ENCODE data around the gene ATN1. TPM values are rescaled to one million over a fixed set of nuclear protein-coding genes. Genes with fewer than 3 reads are reported as not detected.
A peak's percentile ranks its signal among the peaks of the same experiment; 100 is the strongest.

The ATN1 gene
- total and polyA plus RNA-seq, 2 of the 8 experiments (the other 6 are each of a cell fraction or from before 2014, with no cell fraction given) = 20.6 to 73.4 TPM

DNA sequence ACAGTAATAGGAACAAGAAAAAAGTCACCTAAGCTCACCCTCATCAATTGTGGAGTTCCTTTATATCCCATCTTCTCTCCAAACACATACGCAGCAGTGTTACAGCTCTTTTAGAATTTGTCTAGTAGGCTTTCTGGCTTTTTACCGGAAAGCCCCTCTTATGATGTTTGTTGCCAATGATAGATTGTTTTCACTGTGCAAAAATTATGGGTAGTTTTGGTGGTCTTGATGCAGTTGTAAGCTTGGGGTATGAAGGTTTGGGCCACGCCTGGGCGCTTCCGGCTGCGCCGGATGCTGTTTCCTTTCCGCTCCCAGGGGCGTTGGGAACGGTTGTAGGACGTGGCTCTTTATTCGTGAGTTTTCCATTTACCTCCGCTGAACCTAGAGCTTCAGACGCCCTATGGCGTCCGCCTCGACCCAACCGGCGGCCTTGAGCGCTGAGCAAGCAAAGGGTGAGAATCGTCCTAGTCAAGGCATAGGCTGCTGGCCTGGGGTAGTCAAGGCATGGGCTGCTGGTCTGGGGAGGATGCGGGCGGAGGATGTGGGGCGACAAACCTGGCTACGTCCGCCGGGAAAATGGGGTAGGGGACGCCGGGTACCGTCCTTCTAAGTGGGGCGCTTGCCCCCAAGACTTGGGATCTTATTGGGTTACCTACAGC, 16.1 kb downstream of the ATN1 start, which contains the start of the genes C12orf57 and RNU7-1:
TSS of gene C12orf57 (plus strand) at position 301 of the 659 bp plus-strand sequence. CDS start at position 401, 100 bp downstream.
TSS of gene RNU7-1 (plus strand) at position 95 of the 659 bp plus-strand sequence.
- H2BK20ac ChIP-seq (ENCODE audit: low read length) = 0 out of 2 replicates have a peak within 1 kb of the TSS, but pooled peaks have one; percentile 66
- peak within 1 kb of the TSS; percentile 93 for H4K5ac ChIP-seq (ENCODE audit: insufficient read length, low read depth, low read length)
- H3K18ac ChIP-seq (ENCODE audit: extremely low read depth, low read length) = peak within 1 kb of the TSS; percentile 99
- H4K91ac ChIP-seq (replicated peaks; ENCODE audit: insufficient read length, low read length) = peak within 1 kb of the TSS; percentile 100
- peaks cover 11% of the 10 kb centered on the region for H3K23me2 ChIP-seq (ENCODE audit: low read depth, low read length)
- H3K9ac ChIP-seq (replicated peaks in 1 of 4; ENCODE audit: extremely low read depth in 1 of 4, low read depth in 3 of 4, low read length in 3 of 4) = peak within 1 kb of the TSS; percentile 76 to 91 (median 86)
- H3K36me3 ChIP-seq (ENCODE audit: control insufficient read depth in 2 of 4, insufficient read depth in 4 of 4, low read length in 3 of 4) = peaks cover 6 to 13% (median 9%) of the 10 kb centered on the region in 4 experiments; a peak in 7 of 8 replicates
- peak within 1 kb of the TSS; percentile 62 for H2BK120ac ChIP-seq (replicated peaks; ENCODE audit: low read depth, low read length)
- no peaks in the 10 kb centered on the region; the same call in 1 of the 2 replicates for H3K79me1 ChIP-seq (ENCODE audit: low read depth, low read length)
- ChIA-PET POLR2A (ENCODE audit: partially characterized antibody) (interaction anchor here (0.6 to 44.0 kb wide), 64 partner anchors 8 to 696 kb away, joined by 3 to 1596 read pairs (median 4); partner anchors contain the start of genes ATN1, C1R, C1RL and CDCA3), CTCF (ENCODE audit: partially characterized antibody) (interaction anchor here (1.0 to 20.2 kb wide), 20 partner anchors 9 to 247 kb away, joined by 3 to 277 read pairs (median 5); partner anchors contain the start of genes ATN1, C1RL, SPSB2 and TPI1)
- peak in 1 of 2 experiments; percentile 91 for DNase-seq (ENCODE audit: low read depth in 1 of 2, low spot score in 2 of 2)
- H2BK5ac ChIP-seq (ENCODE audit: low read depth, low read length) = peak within 1 kb of the TSS; percentile 99
- WGBS, 2 experiments (ENCODE audit: extremely low coverage in 1 of 2, insufficient coverage in 1 of 2, insufficient read length in 1 of 2, insufficient replicate concordance in 2 of 2, low coverage in 1 of 2, low lambda C conversion rate in 2 of 2, missing lambda C conversion rate in 1 of 2) = 1% methylated on average over 31 of the region's 31 CpGs; no CpG with 5 or more reads in 1 of the 2 experiments
- no peaks in the 10 kb centered on the region; a peak in 1 of 4 replicates for H3K79me2 ChIP-seq (ENCODE audit: control insufficient read depth in 1 of 2, insufficient read depth in 2 of 2, low read length in 2 of 2)
- FAIRE-seq = no peak
- peak within 1 kb of the TSS; percentile 100; the same call in 1 of the 2 replicates for H2BK15ac ChIP-seq (ENCODE audit: low read length)
- H2AFZ ChIP-seq (ENCODE audit: low read length) = no peak within 1 kb of the TSS
- H3K4ac ChIP-seq (replicated peaks; ENCODE audit: insufficient read length, low read depth, low read length) = peak within 1 kb of the TSS; percentile 100
- H3K56ac ChIP-seq (replicated peaks; ENCODE audit: insufficient read length, low read depth, low read length) = peak within 1 kb of the TSS; percentile 97
- peak within 1 kb of the TSS; percentile 93 for H2BK12ac ChIP-seq (ENCODE audit: low read depth, low read length)
- H3K27me3 ChIP-seq (replicated peaks in 1 of 4; ENCODE audit: control insufficient read depth in 3 of 4, extremely low read depth in 1 of 4, insufficient read depth in 3 of 4, low read length in 3 of 4) = no peaks in the 10 kb centered on the region
- H3K4me1 ChIP-seq (replicated peaks in 1 of 4; ENCODE audit: control insufficient read depth in 3 of 4, insufficient read depth in 4 of 4, low read length in 3 of 4) = peaks cover 6 to 20% (median 15%) of the 10 kb centered on the region in 4 experiments
- H3K9me3 ChIP-seq (ENCODE audit: insufficient read depth in 2 of 2, low read depth in 1 of 2, low read length in 1 of 2) = no peaks in the 10 kb centered on the region
- peak within 1 kb of the TSS; percentile 96 for H4K8ac ChIP-seq (ENCODE audit: extremely low read depth, insufficient read depth, low read length)
- H3K23ac ChIP-seq (ENCODE audit: insufficient read length) = no peak within 1 kb of the TSS
- H3K27ac ChIP-seq (ENCODE audit: low read depth, low read length) = peak within 1 kb of the TSS; percentile 90
- peaks cover 2 to 5% of the 10 kb centered on the region in 2 experiments for H4K20me1 ChIP-seq (replicated peaks in 1 of 2; ENCODE audit: control insufficient read depth in 1 of 2, insufficient read depth in 2 of 2, low read length in 2 of 2)
- H2AK5ac ChIP-seq (ENCODE audit: low read depth, low read length) = peak within 1 kb of the TSS; percentile 53; the same call in 1 of the 2 replicates
- H3K4me3 ChIP-seq (ENCODE audit: extremely low read depth in 1 of 4, insufficient read depth in 2 of 4, low read depth in 3 of 4, low read length in 4 of 4) = peak within 1 kb of the TSS; percentile 57 to 91 (median 83)
- peak within 1 kb of the TSS; percentile 56 to 92 for H3K4me2 ChIP-seq (ENCODE audit: insufficient read depth in 1 of 2, low read depth in 2 of 2, low read length in 2 of 2)
- H3K14ac ChIP-seq (ENCODE audit: insufficient read length) = no peak within 1 kb of the TSS
- TF ChIP-seq SUZ12 (IDR thresholded peaks at IDR 0.05; ENCODE audit: low read length) (no peak), EGR1 (IDR thresholded peaks at IDR 0.05; ENCODE audit: borderline replicate concordance, low read depth, low read length) (peak; percentile 76; the same call in 1 of the 2 replicates), ASH2L (IDR thresholded peaks at IDR 0.05; ENCODE audit: low read length) (no peak), RBBP5 (IDR thresholded peaks at IDR 0.05; ENCODE audit: borderline replicate concordance, low read depth, low read length) (no peak; the same call in 1 of the 2 replicates), RXRA (IDR thresholded peaks at IDR 0.05; ENCODE audit: insufficient read depth, low read depth, low read length) (no peak), RNF2 (IDR thresholded peaks at IDR 0.05; ENCODE audit: borderline replicate concordance, low read depth, low read length, missing control alignments, poor library complexity, severe bottlenecking) (no peak)
- TF ChIP-seq, protein P1, sequence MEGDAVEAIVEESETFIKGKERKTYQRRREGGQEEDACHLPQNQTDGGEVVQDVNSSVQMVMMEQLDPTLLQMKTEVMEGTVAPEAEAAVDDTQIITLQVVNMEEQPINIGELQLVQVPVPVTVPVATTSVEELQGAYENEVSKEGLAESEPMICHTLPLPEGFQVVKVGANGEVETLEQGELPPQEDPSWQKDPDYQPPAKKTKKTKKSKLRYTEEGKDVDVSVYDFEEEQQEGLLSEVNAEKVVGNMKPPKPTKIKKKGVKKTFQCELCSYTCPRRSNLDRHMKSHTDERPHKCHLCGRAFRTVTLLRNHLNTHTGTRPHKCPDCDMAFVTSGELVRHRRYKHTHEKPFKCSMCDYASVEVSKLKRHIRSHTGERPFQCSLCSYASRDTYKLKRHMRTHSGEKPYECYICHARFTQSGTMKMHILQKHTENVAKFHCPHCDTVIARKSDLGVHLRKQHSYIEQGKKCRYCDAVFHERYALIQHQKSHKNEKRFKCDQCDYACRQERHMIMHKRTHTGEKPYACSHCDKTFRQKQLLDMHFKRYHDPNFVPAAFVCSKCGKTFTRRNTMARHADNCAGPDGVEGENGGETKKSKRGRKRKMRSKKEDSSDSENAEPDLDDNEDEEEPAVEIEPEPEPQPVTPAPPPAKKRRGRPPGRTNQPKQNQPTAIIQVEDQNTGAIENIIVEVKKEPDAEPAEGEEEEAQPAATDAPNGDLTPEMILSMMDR (IDR thresholded peaks at IDR 0.05; ENCODE audit: control extremely low read depth in 1 of 3, insufficient read depth in 1 of 3, low read depth in 1 of 3, low read length in 3 of 3) = no peak

Data from H1 (cell line).